ENCODE data around the gene SPATA1. TPM values are rescaled to one million over a fixed set of nuclear protein-coding genes. Genes with fewer than 3 reads are reported as not detected.

Gene SPATA1
- total RNA-seq, 1 donor from 2014 or later: 0.23 TPM

- TF ChIP-seq CTCF (conservative IDR thresholded peaks at IDR 0.05; ENCODE audit: low read depth, low read length): no peak
- no peak for DNase-seq (ENCODE audit: low read depth)
- H3K4me3 ChIP-seq (ENCODE audit: low read depth, low read length): no peak overlapping the region
These were observed 107.7 kb downstream of the SPATA1 start for GRCh38 chr1:84613887-84614286.

DNA sequence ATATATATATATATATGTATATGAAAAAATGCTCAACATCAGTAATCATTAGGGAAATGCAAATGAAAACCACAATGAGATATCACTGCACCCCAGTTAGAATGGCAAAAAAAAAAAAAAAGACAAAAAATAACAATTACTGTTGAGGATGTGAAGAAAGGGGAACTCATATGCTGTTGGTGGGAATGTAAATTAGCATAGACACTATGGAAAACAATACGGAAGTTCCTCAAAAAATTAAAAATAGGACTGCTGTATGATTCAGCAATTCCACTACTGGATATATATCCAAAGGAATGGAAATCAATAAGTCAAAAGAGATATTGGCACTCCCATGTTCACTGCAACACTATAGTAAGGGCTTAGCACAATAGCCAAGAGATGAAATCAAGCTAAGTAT, 109.6 kb downstream of the SPATA1 start:
- no peak overlapping the region for H3K4me3 ChIP-seq (ENCODE audit: low read depth, low read length)
- no peak for TF ChIP-seq CTCF (conservative IDR thresholded peaks at IDR 0.05; ENCODE audit: low read depth, low read length)
- DNase-seq (ENCODE audit: low read depth): no peak

Other genes with a start within 250 kb of the SPATA1 start
- gene SAMD13, start 204.7 kb upstream of the SPATA1 start, total RNA-seq: 0.63 and 0.94 TPM in 2 replicates
- gene DNASE2B, start 107.9 kb upstream of the SPATA1 start, total RNA-seq: not detected in 2 replicates
- 60.0 and 63.6 TPM in 2 replicates for gene RPF1, start 27.1 kb upstream of the SPATA1 start, total RNA-seq
- gene GNG5, start 195 bp downstream of the SPATA1 start, total RNA-seq: 109 and 112 TPM in 2 replicates
- gene CTBS, start 68.1 kb downstream of the SPATA1 start, total RNA-seq: 6.7 and 8.5 TPM in 2 replicates
- 12.5 and 13.2 TPM in 2 replicates for gene SSX2IP, start 184.1 kb downstream of the SPATA1 start, total RNA-seq